Measurements from ENCODE around the gene ARL3. TPM values are rescaled to one million over a fixed set of nuclear protein-coding genes. Genes with fewer than 3 reads are reported as not detected.
A peak's percentile ranks its signal among the peaks of the same experiment; 100 is the strongest.

Gene ARL3
- total RNA-seq, 1 donor from 2014 or later: 7.3 TPM

- no peaks in the 10 kb centered on the region for H3K27me3 ChIP-seq (ENCODE audit: low read depth)
- H3K4me3 ChIP-seq: no peak overlapping the region
- H3K27ac ChIP-seq: peak overlapping the region; percentile 3
Observed at GRCh38 chr10:102758240-102758932, 44.2 kb upstream of the ARL3 start.

DNA sequence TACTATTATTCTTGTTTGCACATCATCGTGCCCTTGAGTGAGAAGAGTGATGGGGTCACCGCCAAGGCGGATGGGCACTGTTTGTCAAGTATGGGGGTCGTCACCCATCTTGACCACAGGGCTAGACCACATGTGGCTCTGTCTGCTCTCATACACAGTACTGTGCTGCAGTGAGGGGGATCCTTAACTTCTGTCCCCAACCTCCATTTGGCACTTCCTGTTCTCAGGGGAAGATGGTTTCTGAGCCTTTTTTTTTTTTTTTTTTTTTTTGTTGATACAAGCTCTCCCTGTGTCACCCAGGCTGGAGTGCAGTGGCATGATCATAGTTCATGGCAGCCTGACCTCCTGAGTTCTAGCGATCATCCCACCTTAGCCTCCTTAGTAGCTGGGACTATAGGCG is 43.1 kb upstream of the ARL3 start:
- ATAC-seq (no peak), DNase-seq (no peak)
- TF ChIP-seq CTCF (IDR thresholded peaks at IDR 0.05): no peak
- Histone ChIP-seq H3K9me3 (no peaks in the 10 kb centered on the region), H3K36me3 (no peaks in the 10 kb centered on the region), H3K27me3 (ENCODE audit: low read depth) (no peaks in the 10 kb centered on the region), H3K4me1 (peaks cover 54% of the 10 kb centered on the region), H3K27ac (no peak overlapping the region), H3K4me3 (no peak overlapping the region)
- intact Hi-C loops (cut with DNase I): loop anchor here (10.0 kb wide), 1 partner anchor 47 kb away; no protein-coding TSS in a partner anchor

More at GRCh38 chr10:102758240-102758932, 44.2 kb upstream of the ARL3 start:
- no peaks in the 10 kb centered on the region for H3K36me3 ChIP-seq
- no peak for TF ChIP-seq CTCF (IDR thresholded peaks at IDR 0.05)
- DNase-seq (no peak), ATAC-seq (peak in 1 of 2 donors; percentile 42)
- H3K4me1 ChIP-seq: peaks cover 53% of the 10 kb centered on the region
- intact Hi-C loops (cut with DNase I): loop anchor here (10.0 kb wide), 1 partner anchor 46 kb away; no protein-coding TSS in a partner anchor
- no peaks in the 10 kb centered on the region for H3K9me3 ChIP-seq

DNA sequence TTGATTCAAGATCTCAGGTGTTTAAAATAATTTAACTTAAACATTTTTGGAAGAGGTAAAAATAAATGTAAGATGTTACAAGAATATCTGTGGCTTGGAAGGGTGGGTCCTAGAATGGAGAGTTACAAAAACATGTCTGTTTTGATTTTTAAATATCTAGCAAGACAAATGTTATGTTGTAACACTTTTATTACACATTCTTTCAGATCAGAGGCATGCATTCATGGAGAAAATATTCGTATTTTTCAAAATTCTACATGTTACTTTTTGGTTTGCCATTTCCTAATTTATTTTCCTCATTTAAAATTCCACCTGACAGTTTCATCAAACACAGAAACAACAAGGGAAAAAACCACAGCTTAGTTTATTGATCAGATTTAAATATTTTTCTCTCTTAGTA is 39.5 kb upstream of the ARL3 start:
- H3K4me3 ChIP-seq: no peak overlapping the region
- no peaks in the 10 kb centered on the region for H3K27me3 ChIP-seq (ENCODE audit: low read depth)
- no peaks in the 10 kb centered on the region for H3K36me3 ChIP-seq
- DNase-seq (no peak), ATAC-seq (no peak)
- H3K27ac ChIP-seq: peak overlapping the region; percentile 59
- peaks cover 38% of the 10 kb centered on the region for H3K4me1 ChIP-seq
- no peak for TF ChIP-seq CTCF (IDR thresholded peaks at IDR 0.05)
- intact Hi-C loops (cut with DNase I): loop anchor here (10.0 kb wide), 1 partner anchor 51 kb away; no protein-coding TSS in a partner anchor
- H3K9me3 ChIP-seq: no peaks in the 10 kb centered on the region

- Histone ChIP-seq H3K36me3 (no peaks in the 10 kb centered on the region), H3K27me3 (ENCODE audit: low read depth) (no peaks in the 10 kb centered on the region), H3K27ac (peak overlapping the region; percentile 59), H3K4me1 (peaks cover 32% of the 10 kb centered on the region), H3K4me3 (no peak overlapping the region), H3K9me3 (no peaks in the 10 kb centered on the region)
- DNase-seq (no peak), ATAC-seq (peak; percentile 80 to 82)
- peak; percentile 57 for TF ChIP-seq CTCF (IDR thresholded peaks at IDR 0.05)
- intact Hi-C loops (cut with DNase I): loop anchor here (10.0 kb wide), 1 partner anchor 52 kb away; no protein-coding TSS in a partner anchor
Observed at GRCh38 chr10:102752934-102753664, 38.9 kb upstream of the ARL3 start.

GRCh38 chr10:102752266-102752930 is 38.2 kb upstream of the ARL3 start:
- H3K4me3 ChIP-seq: no peak overlapping the region
- no peaks in the 10 kb centered on the region for H3K9me3 ChIP-seq
- intact Hi-C loops (cut with DNase I): loop anchor here (10.0 kb wide), 1 partner anchor 52 kb away; no protein-coding TSS in a partner anchor
- no peaks in the 10 kb centered on the region for H3K27me3 ChIP-seq (ENCODE audit: low read depth)
- H3K4me1 ChIP-seq: peaks cover 32% of the 10 kb centered on the region
- DNase-seq (no peak), ATAC-seq (peak; percentile 47 to 51)
- no peak for TF ChIP-seq CTCF (IDR thresholded peaks at IDR 0.05)
- peak overlapping the region; percentile 59 for H3K27ac ChIP-seq
- no peaks in the 10 kb centered on the region for H3K36me3 ChIP-seq
